GM12891 (cell line): ENCODE measurements around the gene USH2A.

Experiments used
- PAX5 ChIP-seq: IDR thresholded peaks from 2 replicates; pipeline ENCODE4 v1.6.1; 2011; ENCODE audit warnings: low read length, moderate library complexity, mild to moderate bottlenecking; ENCODE audit not compliant: insufficient read depth, severe bottlenecking
- POLR2A ChIP-seq: IDR thresholded peaks from 2 replicates; pipeline ENCODE4 v1.6.1; 2011; ENCODE audit warnings: low read depth, low read length, control low read depth
- POLR2AphosphoS5 ChIP-seq: IDR thresholded peaks from 2 replicates; pipeline ENCODE4 v1.6.1; 2011; ENCODE audit warnings: low read depth, low read length, control low read depth
- POU2F2 ChIP-seq: IDR thresholded peaks from 2 replicates; pipeline ENCODE4 v1.6.1; 2011; ENCODE audit warnings: low read depth, mild to moderate bottlenecking, control low read depth, low read length, moderate library complexity
- SPI1 ChIP-seq: IDR thresholded peaks from 2 replicates; pipeline ENCODE4 v1.6.1; 2011; ENCODE audit warnings: low read depth, low read length, control low read depth
- TAF1 ChIP-seq: IDR thresholded peaks from 2 replicates; pipeline ENCODE4 v1.6.1; 2011; ENCODE audit warnings: low read depth, low read length, control low read depth

- TF ChIP-seq TAF1: no peak
- no peak for TF ChIP-seq POLR2AphosphoS5
- no peak for TF ChIP-seq POLR2A
- no peak for TF ChIP-seq SPI1
- TF ChIP-seq POU2F2: no peak
- no peak for TF ChIP-seq PAX5
Observed at GRCh38 chr1:215648957-215649356, 774.3 kb downstream of the USH2A start.
